ENCODE data around the gene SMLR1.

The SMLR1 gene

DNA sequence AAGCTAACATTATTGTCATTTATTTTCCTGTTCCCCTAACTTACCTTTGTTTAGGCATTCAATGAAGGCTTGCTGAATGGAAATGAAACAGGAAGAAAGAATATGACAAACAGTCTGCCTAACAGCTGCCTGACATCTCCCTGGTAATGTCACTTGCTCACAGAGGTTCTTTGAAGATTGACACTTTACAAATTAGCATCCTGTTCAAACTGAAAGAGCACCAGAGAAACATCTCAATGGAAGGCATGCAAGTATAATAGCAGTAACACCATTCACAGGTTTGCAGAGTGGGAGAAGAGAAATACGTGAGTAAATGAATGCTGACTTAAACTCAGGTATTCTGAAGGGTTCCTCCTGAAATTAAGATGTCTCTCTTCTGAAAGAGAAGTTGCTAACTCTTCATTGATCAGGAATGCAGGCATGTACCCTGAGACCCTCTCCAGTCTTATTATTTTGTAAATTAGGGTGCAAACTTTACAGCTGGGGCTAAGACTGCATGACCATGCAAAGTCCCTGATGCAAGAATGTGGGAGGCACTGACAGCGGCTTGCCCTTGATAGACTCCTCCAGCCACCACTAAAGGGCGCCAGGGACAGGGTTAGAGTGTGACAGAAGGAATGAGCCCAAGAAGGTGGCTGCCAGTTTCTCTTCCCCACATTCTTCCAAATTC lies 1.3 kb upstream of the SMLR1 start:
- H3K4me3 ChIP-seq (ENCODE audit: low read depth, low read length) = no peak overlapping the region
- TF ChIP-seq CTCF (IDR thresholded peaks at IDR 0.05; ENCODE audit: borderline replicate concordance, insufficient read depth, low read depth, low read length) = no peak

DNA sequence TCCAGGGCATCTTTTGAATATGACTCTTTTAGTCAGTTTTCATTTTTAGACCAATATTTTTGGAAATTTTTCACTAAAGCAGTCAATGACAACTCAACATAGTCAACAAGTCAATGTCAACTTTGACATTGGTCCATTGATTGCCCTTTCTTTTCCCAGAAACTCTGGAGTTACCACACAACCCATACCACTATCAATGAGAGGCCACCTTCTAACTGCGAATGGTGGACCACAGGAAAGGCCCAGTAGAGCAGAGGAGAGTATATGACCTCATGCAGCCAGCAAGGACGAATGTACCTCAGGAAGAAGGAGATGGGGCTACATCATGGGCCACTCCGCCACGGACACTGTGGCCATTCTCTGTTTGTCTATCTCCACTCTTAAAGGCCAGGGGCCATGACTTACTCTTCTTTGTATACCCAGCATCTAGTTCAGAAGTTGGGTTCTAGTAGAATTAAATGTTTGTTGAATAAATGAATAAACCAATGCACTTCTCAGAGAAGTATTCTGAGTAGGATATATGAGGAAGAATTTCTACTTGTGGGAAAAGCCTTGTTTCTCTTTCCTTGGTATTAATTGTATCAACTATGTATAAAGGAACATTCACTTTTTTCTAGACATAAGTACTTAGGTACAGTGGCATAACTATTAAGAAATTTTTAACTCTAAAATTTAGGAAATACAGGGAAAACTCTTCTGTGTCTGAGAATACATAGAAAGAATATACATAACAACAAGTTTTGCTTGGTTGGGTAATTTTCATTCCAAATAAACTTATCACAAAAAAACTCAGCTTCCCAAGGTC lies 562 bp upstream of the SMLR1 start:
- H3K4me3 ChIP-seq (ENCODE audit: low read depth, low read length) = no peak overlapping the region
- no peak for TF ChIP-seq CTCF (IDR thresholded peaks at IDR 0.05; ENCODE audit: borderline replicate concordance, insufficient read depth, low read depth, low read length)

- no peak for TF ChIP-seq CTCF (IDR thresholded peaks at IDR 0.05; ENCODE audit: borderline replicate concordance, insufficient read depth, low read depth, low read length)
- H3K4me3 ChIP-seq (ENCODE audit: low read depth, low read length) = no peak overlapping the region
These were observed 2.2 kb downstream of the SMLR1 start for GRCh38 chr6:130829333-130829910.

DNA sequence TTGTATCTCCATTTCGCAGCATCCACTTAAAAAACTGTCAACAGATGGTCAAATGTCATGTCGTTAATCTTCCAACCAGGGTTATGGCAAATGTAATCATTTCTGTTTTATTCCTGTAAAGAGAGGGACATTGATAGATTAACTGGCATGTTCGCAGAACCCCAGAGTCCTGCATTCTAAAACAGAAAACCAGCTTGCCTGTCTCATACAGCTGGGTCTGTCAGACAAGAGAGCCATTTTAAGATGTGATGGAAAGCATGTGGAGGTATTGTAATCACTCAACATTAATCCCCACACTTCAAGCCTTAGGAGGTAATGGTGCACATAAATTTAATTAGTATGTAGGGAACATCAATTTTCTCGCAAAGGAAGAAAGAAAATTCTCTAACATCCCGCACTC lies 4.4 kb downstream of the SMLR1 start:
- TF ChIP-seq CTCF (IDR thresholded peaks at IDR 0.05; ENCODE audit: borderline replicate concordance, insufficient read depth, low read depth, low read length) = no peak

DNA sequence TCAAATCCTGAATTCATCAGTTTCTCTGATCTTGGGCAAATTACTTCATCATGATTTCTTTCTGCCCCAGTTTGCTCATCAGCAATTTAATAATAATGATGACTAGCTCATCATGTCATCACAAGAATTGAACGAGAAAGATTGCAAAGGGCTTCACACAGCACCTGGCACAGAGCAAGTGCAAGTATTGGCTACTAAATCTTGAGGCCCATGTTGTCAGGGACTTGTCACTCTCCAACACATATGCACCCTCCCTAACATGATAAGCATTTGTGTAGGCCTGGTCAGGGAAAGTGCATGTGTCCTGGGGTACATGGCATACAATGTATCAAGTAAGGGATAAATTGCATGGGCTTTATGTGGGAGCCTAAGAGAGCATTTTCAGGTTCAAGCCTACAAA lies 6.4 kb downstream of the SMLR1 start:
- TF ChIP-seq CTCF (IDR thresholded peaks at IDR 0.05; ENCODE audit: borderline replicate concordance, insufficient read depth, low read depth, low read length) = no peak

More for the DNA sequence above, 4.4 kb downstream of the SMLR1 start:
- H3K4me3 ChIP-seq (ENCODE audit: low read depth, low read length) = no peak overlapping the region

DNA sequence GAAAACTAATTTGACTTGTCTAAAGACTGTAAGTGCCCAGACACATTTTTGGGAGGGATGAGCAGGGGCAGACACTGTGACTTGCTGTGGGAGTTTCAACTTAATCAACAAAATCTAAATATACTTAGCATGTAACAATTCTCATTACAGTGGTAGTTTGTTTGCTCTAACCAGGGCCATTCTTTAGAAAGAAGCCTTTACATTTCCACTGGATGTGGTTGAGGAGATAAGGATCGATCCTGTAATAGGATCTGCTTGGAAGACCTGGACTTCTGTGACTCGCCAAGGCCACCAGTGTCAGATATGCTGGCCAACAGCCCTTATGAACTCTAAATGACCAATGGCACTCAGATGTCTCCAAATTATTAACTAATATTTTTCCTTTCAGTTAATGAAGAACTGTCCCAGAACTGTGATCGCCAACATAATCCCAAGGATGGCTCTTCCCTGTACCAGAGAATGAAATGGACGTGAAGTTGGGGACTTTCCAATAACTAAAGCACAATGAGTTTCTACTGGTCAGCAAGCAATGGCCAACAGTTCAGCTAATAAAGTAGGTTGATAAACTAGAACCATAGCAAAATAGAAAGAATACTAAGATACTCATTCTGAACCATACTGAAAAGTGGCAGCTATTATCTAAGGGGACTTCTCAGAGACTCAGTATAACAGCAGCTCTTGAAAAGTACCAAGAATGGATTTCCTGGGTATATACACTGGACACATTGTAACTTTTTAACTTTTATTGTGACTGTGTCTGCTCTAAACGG lies 7.5 kb downstream of the SMLR1 start:
- no peak for TF ChIP-seq CTCF (IDR thresholded peaks at IDR 0.05; ENCODE audit: borderline replicate concordance, insufficient read depth, low read depth, low read length)
- no peak overlapping the region for H3K4me3 ChIP-seq (ENCODE audit: low read depth, low read length)

More for the DNA sequence above, 6.4 kb downstream of the SMLR1 start:
- H3K4me3 ChIP-seq (ENCODE audit: low read depth, low read length) = no peak overlapping the region

Data from GM12875 (cell line).